Esophagus squamous epithelium (tissue), 5 donors: ENCODE measurements around the gene SLC9A7. TPM values are rescaled to one million over a fixed set of nuclear protein-coding genes. Genes with fewer than 3 reads are reported as not detected.

ENCODE experiments used
- DNase-seq: peaks from one replicate; lab custom pipeline; 2025; lab: John Stamatoyannopoulos, UW
- H3K27ac ChIP-seq, 4 donors: fragments of 200-600 bp; sonication (generic); one replicate each; pipeline ENCODE4 v1.5.1; 2016 to 2019; ENCODE audit warnings: mild to moderate bottlenecking in 1 of 4
- H3K27me3 ChIP-seq, 4 donors: fragments of 200-600 bp; sonication (generic); 1 replicate in 3 of 4; 2 replicates in 1 of 4; pipeline versions ENCODE4 v1.5.1 to v1.6.0; 2017 to 2021; ENCODE audit warnings: antibody characterized with exemption in 1 of 4
- H3K36me3 ChIP-seq, 3 donors: fragments of 200-600 bp; sonication (generic); one replicate each; pipeline ENCODE4 v1.5.1; 2016 to 2019
- H3K4me1 ChIP-seq, 3 donors: fragments of 200-600 bp; sonication (generic); one replicate each; pipeline ENCODE4 v1.5.1; 2017 to 2019
- H3K4me3 ChIP-seq, 4 donors: fragments of 200-600 bp; sonication (generic); 1 replicate in 3 of 4; 2 replicates in 1 of 4; pipeline ENCODE4 v1.5.1; 2016 to 2019; ENCODE audit warnings: mild to moderate bottlenecking in 2 of 4, moderate library complexity in 1 of 4
- H3K9me3 ChIP-seq, 3 donors: fragments of 200-600 bp; sonication (generic); one replicate each; pipeline ENCODE4 v1.5.1; 2016 to 2019
- POLR2A ChIP-seq, 4 donors: fragments of 450-650 bp; IDR thresholded peaks; one replicate each; pipeline ENCODE4 v1.6.1; 2017; ENCODE audit warnings: antibody characterized with exemption in 4 of 4, mild to moderate bottlenecking in 4 of 4, moderate library complexity in 3 of 4
- WGBS, 2 donors: methylation state at CpG; one replicate each; pipeline ENCODE4 v1.1.5; 2018; 5-methylcytosine and 5-hydroxymethylcytosine counted together
- intact Hi-C: fragments of 100-400 bp; cut with DNase I; formaldehyde crosslinking; loops from one replicate; pipeline ENCODE4 v1.15.0; 2022
- total RNA-seq, 4 donors: library from RNA; depleted of rRNA; stranded (reverse); fragments of >200 nt; gene quantifications; one replicate each; pipeline ENCODE4 v1.1.0, GENCODE V29; 2016
- TF ChIP-seq, protein P1 (sequence below), 6 experiments: fragments of 450-650 bp in 4 of 6; fragments of 200-600 bp in 2 of 6; sonication (generic) in 2 of 6; IDR thresholded peaks; one replicate each; pipeline ENCODE4 v1.5.1; 2016 to 2019; ENCODE audit warnings: antibody characterized with exemption in 6 of 6, mild to moderate bottlenecking in 4 of 6, moderate library complexity in 4 of 6
- donor health status: DM: yes; HTN: yes; CAD: no.

The SLC9A7 gene
- 10 to 100 TPM in 2 of 4 donors, 1 to 10 TPM in 2; 6.4 to 16.4 (median 8.4) TPM for total RNA-seq

DNA sequence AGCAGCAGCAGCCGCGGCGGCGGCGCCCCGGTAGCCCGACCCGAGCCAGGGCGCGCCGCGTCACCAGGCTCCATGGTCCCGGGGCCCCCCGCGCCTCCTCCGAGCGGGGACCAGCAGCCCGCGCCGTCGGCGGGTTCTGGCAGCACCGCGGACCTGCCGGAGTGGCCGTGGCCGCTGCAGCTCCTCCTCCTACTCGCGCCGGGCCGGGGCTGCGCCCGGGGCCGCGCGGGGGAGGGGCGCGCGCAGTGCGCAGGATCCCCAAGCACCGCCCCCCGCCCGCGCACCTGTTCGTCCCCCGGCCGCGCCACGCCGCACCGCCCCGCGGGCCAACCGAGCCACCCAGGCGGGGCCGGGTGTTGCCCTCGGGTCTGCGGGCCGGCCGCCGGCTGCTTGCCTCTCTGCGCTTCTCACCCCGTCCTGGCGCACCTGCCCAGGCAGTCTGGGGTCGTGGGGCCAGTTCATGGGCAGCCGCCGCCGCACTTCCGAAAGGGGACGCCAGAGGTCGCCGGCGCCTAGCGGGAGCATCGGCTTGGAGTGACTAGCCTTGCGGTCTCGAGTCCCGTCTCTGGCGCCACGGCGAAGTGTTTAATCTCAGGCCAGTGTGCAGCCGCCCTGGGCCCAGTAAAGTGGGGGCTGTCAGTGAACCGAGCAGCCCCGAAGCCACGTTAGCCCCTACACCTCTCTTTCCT is at the start of gene SLC9A7:
Gene SLC9A7 (minus strand): TSS at position 163 of the 689 bp plus-strand sequence. CDS start 89 bp downstream, at position 74.
- no peak for DNase-seq
- WGBS, 2 donors = 0 to 59% methylated on average over 4 to 9 of the region's 85 CpGs
- Histone ChIP-seq H3K36me3 (no peaks in the 10 kb centered on the region), H3K27me3 (no peaks in the 10 kb centered on the region), H3K9me3 (peaks cover 0 to 11% (median 0%) of the 10 kb centered on the region in 3 donors), H3K27ac (peak within 1 kb of the TSS in 3 of 4 donors; percentile 42 to 67 (median 59)), H3K4me3 (peak within 1 kb of the TSS; percentile 49 to 73 (median 56)), H3K4me1 (peaks cover 3 to 23% (median 3%) of the 10 kb centered on the region in 3 donors)
- intact Hi-C loops = no loop called here
- peak in 1 of 4 donors; percentile 38 for TF ChIP-seq POLR2A (IDR thresholded peaks at IDR 0.05)
- TF ChIP-seq, protein P1, sequence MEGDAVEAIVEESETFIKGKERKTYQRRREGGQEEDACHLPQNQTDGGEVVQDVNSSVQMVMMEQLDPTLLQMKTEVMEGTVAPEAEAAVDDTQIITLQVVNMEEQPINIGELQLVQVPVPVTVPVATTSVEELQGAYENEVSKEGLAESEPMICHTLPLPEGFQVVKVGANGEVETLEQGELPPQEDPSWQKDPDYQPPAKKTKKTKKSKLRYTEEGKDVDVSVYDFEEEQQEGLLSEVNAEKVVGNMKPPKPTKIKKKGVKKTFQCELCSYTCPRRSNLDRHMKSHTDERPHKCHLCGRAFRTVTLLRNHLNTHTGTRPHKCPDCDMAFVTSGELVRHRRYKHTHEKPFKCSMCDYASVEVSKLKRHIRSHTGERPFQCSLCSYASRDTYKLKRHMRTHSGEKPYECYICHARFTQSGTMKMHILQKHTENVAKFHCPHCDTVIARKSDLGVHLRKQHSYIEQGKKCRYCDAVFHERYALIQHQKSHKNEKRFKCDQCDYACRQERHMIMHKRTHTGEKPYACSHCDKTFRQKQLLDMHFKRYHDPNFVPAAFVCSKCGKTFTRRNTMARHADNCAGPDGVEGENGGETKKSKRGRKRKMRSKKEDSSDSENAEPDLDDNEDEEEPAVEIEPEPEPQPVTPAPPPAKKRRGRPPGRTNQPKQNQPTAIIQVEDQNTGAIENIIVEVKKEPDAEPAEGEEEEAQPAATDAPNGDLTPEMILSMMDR (IDR thresholded peaks at IDR 0.05) = peak; percentile 62 to 91 (median 83)

- peak overlapping the region in 2 of 4 donors; percentile 9 to 42 for H3K27ac ChIP-seq
- no peak overlapping the region for H3K4me3 ChIP-seq
- no peak for DNase-seq
- no peak for TF ChIP-seq POLR2A (IDR thresholded peaks at IDR 0.05)
- TF ChIP-seq, protein P1 (IDR thresholded peaks at IDR 0.05) = no peak
- no peaks in the 10 kb centered on the region for H3K9me3 ChIP-seq
- H3K4me1 ChIP-seq = peaks cover 0 to 5% (median 0%) of the 10 kb centered on the region in 3 donors
- no peaks in the 10 kb centered on the region for H3K27me3 ChIP-seq
- 53 to 63% methylated on average over 1 of the region's 2 CpGs for WGBS, 2 donors
- H3K36me3 ChIP-seq = no peaks in the 10 kb centered on the region
- intact Hi-C loops = no loop called here
Measured at GRCh38 chrX:46805270-46805669, 46.4 kb upstream of the SLC9A7 start.

GRCh38 chrX:46803140-46803539 is 44.2 kb upstream of the SLC9A7 start:
- Histone ChIP-seq H3K9me3 (no peaks in the 10 kb centered on the region), H3K27me3 (no peaks in the 10 kb centered on the region), H3K4me3 (no peak overlapping the region), H3K4me1 (peaks cover 0 to 5% (median 0%) of the 10 kb centered on the region in 3 donors), H3K27ac (peak overlapping the region in 2 of 4 donors; percentile 62 to 65), H3K36me3 (no peaks in the 10 kb centered on the region)
- intact Hi-C loops = no loop called here
- 21 to 47% methylated on average over 2 to 3 of the region's 3 CpGs for WGBS, 2 donors
- no peak for DNase-seq
- TF ChIP-seq POLR2A (IDR thresholded peaks at IDR 0.05) = no peak
- TF ChIP-seq, protein P1 (IDR thresholded peaks at IDR 0.05) = peak in 2 of 6 experiments; percentile 15 to 51

- Histone ChIP-seq H3K9me3 (no peaks in the 10 kb centered on the region), H3K27me3 (no peaks in the 10 kb centered on the region), H3K4me3 (no peak overlapping the region), H3K4me1 (peaks cover 0 to 20% (median 6%) of the 10 kb centered on the region in 3 donors), H3K36me3 (no peaks in the 10 kb centered on the region), H3K27ac (no peak overlapping the region)
- DNase-seq = peak; percentile 4
- TF ChIP-seq, protein P1 (IDR thresholded peaks at IDR 0.05) = peak; percentile 60 to 80 (median 74)
- TF ChIP-seq POLR2A (IDR thresholded peaks at IDR 0.05) = no peak
- 47 to 96% methylated on average over 4 to 8 of the region's 8 CpGs for WGBS, 2 donors
- intact Hi-C loops = no loop called here
Measured at GRCh38 chrX:46796574-46797191, 37.8 kb upstream of the SLC9A7 start.
